Measurements from ENCODE around the gene RASGEF1B.

Gene RASGEF1B

GRCh38 chr4:81380437-81380836 lies 91.3 kb downstream of the RASGEF1B start:
- no peak for DNase-seq

- DNase-seq = no peak
Measured at GRCh38 chr4:81378386-81378785, 93.3 kb downstream of the RASGEF1B start.

GRCh38 chr4:81377191-81377590 lies 94.5 kb downstream of the RASGEF1B start:
- no peak for DNase-seq

GRCh38 chr4:81376720-81377119 lies 95.0 kb downstream of the RASGEF1B start:
- DNase-seq = no peak

All from kidney glomerular epithelial cell (primary cell).